Gastrocnemius medialis (tissue), 4 donors: ENCODE results near the gene IFIT1B. TPM values are rescaled to one million over a fixed set of nuclear protein-coding genes. Genes with fewer than 3 reads are reported as not detected.
"Not testable (repeated sequence)": the region's sequence is repeated elsewhere in the genome, so short reads cannot be mapped to it uniquely, and the experiment has no call there.

ENCODE experiments used
- ATAC-seq, 2 donors: fragments of 150-250 bp; one replicate each; pipeline ENCODE4 v1.9.1; 2016
- DNase-seq, 2 donors: peaks; one replicate each; pipeline ENCODE4 v3.0.0-alpha.2; 2019
- H3K27ac ChIP-seq, 4 donors: fragments of 200-600 bp; sonication (generic); 1 replicate in 1 of 4; 2 replicates in 3 of 4; pipeline ENCODE4 v1.5.1; 2016 to 2018; ENCODE audit warnings: mild to moderate bottlenecking in 2 of 4, moderate library complexity in 1 of 4
- H3K27me3 ChIP-seq, 3 donors: fragments of 200-600 bp; sonication (generic) in 2 of 3; 1 replicate in 1 of 3; 2 replicates in 2 of 3; pipeline versions ENCODE4 v1.5.1 to v1.6.0; 2016 to 2019; ENCODE audit warnings: mild to moderate bottlenecking in 1 of 3, moderate library complexity in 1 of 3
- H3K36me3 ChIP-seq, 2 donors: fragments of 200-600 bp; sonication (generic) in 1 of 2; one replicate each; pipeline ENCODE4 v1.5.1; 2017 to 2018
- H3K4me1 ChIP-seq, 2 donors: fragments of 200-600 bp; sonication (generic) in 1 of 2; one replicate each; pipeline ENCODE4 v1.5.1; 2016 to 2017; ENCODE audit warnings: mild to moderate bottlenecking in 2 of 2
- H3K4me3 ChIP-seq, 4 donors: fragments of 200-600 bp; sonication (generic) in 3 of 4; 1 replicate in 1 of 4; 2 replicates in 3 of 4; pipeline ENCODE4 v1.5.1; 2016 to 2019; ENCODE audit warnings: mild to moderate bottlenecking in 2 of 4
- H3K9me3 ChIP-seq, 3 donors: fragments of 200-600 bp; sonication (generic) in 2 of 3; 1 replicate in 1 of 3; 2 replicates in 2 of 3; pipeline ENCODE4 v1.5.1; 2016 to 2019
- CTCF ChIP-seq, 5 experiments: fragments of 450-650 bp in 3 of 5; fragments of 200-600 bp in 2 of 5; sonication (generic) in 2 of 5; IDR thresholded peaks in 4 of 5; conservative IDR thresholded peaks in 1 of 5; 1 replicate in 4 of 5; 2 replicates in 1 of 5; pipeline ENCODE4 v1.5.1; 2016 to 2019; ENCODE audit warnings: antibody characterized with exemption in 5 of 5, mild to moderate bottlenecking in 3 of 5, moderate library complexity in 3 of 5
- POLR2A ChIP-seq, 2 donors: fragments of 450-650 bp; IDR thresholded peaks; one replicate each; pipeline ENCODE4 v1.6.1; 2017; ENCODE audit warnings: antibody characterized with exemption in 2 of 2, mild to moderate bottlenecking in 2 of 2, moderate library complexity in 2 of 2
- in situ Hi-C, 4 donors: fragments of 200-750 bp; cut with MboI; loops; one replicate each; pipeline versions ENCODE4 v1.15.0 to v1.8.0; 2017; ENCODE audit warnings: low sequenced_read_pairs in 4 of 4
- intact Hi-C: fragments of 100-400 bp; cut with DNase I; formaldehyde crosslinking; loops from one replicate; pipeline ENCODE4 v1.15.1; 2023; ENCODE audit warnings: low total_unique reads
- total RNA-seq, 4 donors: library from RNA; depleted of rRNA; stranded (reverse); fragments of >200 nt; gene quantifications; one replicate each; pipeline versions ENCODE4 v1.1.0 to v1.2.3, GENCODE V29; 2016

IFIT1B gene
- total RNA-seq, 4 donors from 2014 or later: not detected

GRCh38 chr10:89390476-89391225 lies 12.8 kb downstream of the IFIT1B start:
- Histone ChIP-seq H3K4me1 (peaks cover 40 to 43% of the 10 kb centered on the region in 2 donors), H3K9me3 (no peaks in the 10 kb centered on the region), H3K27me3 (no peaks in the 10 kb centered on the region), H3K36me3 (no peaks in the 10 kb centered on the region), H3K4me3 (no peak overlapping the region), H3K27ac (peak overlapping the region; percentile 72 to 86 (median 84))
- no peak for ATAC-seq
- in situ Hi-C loops: loop anchor here in 1 of 4 donors (25.0 kb wide), 1 partner anchor 103 kb away; no protein-coding TSS in a partner anchor
- no peak for TF ChIP-seq CTCF (IDR thresholded peaks at IDR 0.05 in 4 of 5, conservative IDR thresholded peaks at IDR 0.05 in 1 of 5)
- no peak for TF ChIP-seq POLR2A (IDR thresholded peaks at IDR 0.05)
- no peak for DNase-seq
- intact Hi-C loops: no loop called here

- H3K36me3 ChIP-seq, H3K4me3 ChIP-seq, intact Hi-C loops, DNase-seq, ATAC-seq, H3K27me3 ChIP-seq, H3K9me3 ChIP-seq: not testable (repeated sequence)
- in situ Hi-C loops: loop anchor here in 1 of 4 donors (25.0 kb wide), 1 partner anchor 104 kb away; no protein-coding TSS in a partner anchor
- peaks cover 40 to 43% of the 10 kb centered on the region in 2 donors for H3K4me1 ChIP-seq
- peak overlapping the region; percentile 72 to 86 (median 84) for H3K27ac ChIP-seq
Observed at GRCh38 chr10:89391226-89391576, 13.3 kb downstream of the IFIT1B start.

GRCh38 chr10:89391907-89392756 lies 14.3 kb downstream of the IFIT1B start, which contains the start of gene IFIT1:
TSS of gene IFIT1 (plus strand) at chr10:89392623. CDS start at chr10:89392713, 90 bp downstream.
- Histone ChIP-seq H3K36me3 (no peaks in the 10 kb centered on the region), H3K4me1 (peaks cover 40 to 43% of the 10 kb centered on the region in 2 donors), H3K4me3 (peak within 1 kb of the TSS; percentile 58 to 70 (median 58)), H3K27ac (peak within 1 kb of the TSS; percentile 72 to 86 (median 84)), H3K27me3 (no peaks in the 10 kb centered on the region), H3K9me3 (no peaks in the 10 kb centered on the region)
- in situ Hi-C loops: loop anchor here in 1 of 4 donors (25.0 kb wide), 1 partner anchor 105 kb away; no protein-coding TSS in a partner anchor
- ATAC-seq: peak; percentile 93 to 97
- TF ChIP-seq POLR2A (IDR thresholded peaks at IDR 0.05) (peak in 1 of 2 donors; percentile 56), CTCF (IDR thresholded peaks at IDR 0.05 in 4 of 5, conservative IDR thresholded peaks at IDR 0.05 in 1 of 5) (no peak)
- peak; percentile 57 to 65 for DNase-seq
- intact Hi-C loops: loop anchor here (2.0 kb wide), 2 partner anchors 17 to 95 kb away; no protein-coding TSS in a partner anchor

GRCh38 chr10:89392974-89393373 lies 15.1 kb downstream of the IFIT1B start:
- peaks cover 43 to 44% of the 10 kb centered on the region in 2 donors for H3K4me1 ChIP-seq
- no peaks in the 10 kb centered on the region for H3K36me3 ChIP-seq
- H3K9me3 ChIP-seq: no peaks in the 10 kb centered on the region
- peak overlapping the region; percentile 58 to 70 (median 58) for H3K4me3 ChIP-seq
- in situ Hi-C loops: loop anchor here in 1 of 4 donors (25.0 kb wide), 1 partner anchor 106 kb away; no protein-coding TSS in a partner anchor
- no peaks in the 10 kb centered on the region for H3K27me3 ChIP-seq
- TF ChIP-seq CTCF (IDR thresholded peaks at IDR 0.05 in 4 of 5, conservative IDR thresholded peaks at IDR 0.05 in 1 of 5) (no peak), POLR2A (IDR thresholded peaks at IDR 0.05) (no peak)
- peak; percentile 26 to 33 for DNase-seq
- intact Hi-C loops: loop anchor here (2.0 kb wide), 2 partner anchors 18 to 96 kb away; no protein-coding TSS in a partner anchor
- peak; percentile 68 to 74 for ATAC-seq
- peak overlapping the region; percentile 72 to 86 (median 84) for H3K27ac ChIP-seq
